HS-27A (cell line): ENCODE measurements around the gene SLC16A11.
A peak's percentile ranks its signal among the peaks of the same experiment; 100 is the strongest.
"Not testable (repeated sequence)": the region's sequence is repeated elsewhere in the genome, so short reads cannot be mapped to it uniquely, and the experiment has no call there.

Experiments used
- DNase-seq: peaks from one replicate; pipeline ENCODE4 v3.0.0-alpha.2; 2012; ENCODE audit warnings: low read depth, missing footprints

SLC16A11 gene

GRCh38 chr17:7005716-7006115 is 38.2 kb downstream of the SLC16A11 start:
- no peak for DNase-seq

- peak; percentile 38 for DNase-seq
These were observed 39.3 kb downstream of the SLC16A11 start for GRCh38 chr17:7004398-7005253.

GRCh38 chr17:7003745-7004144 is 40.1 kb downstream of the SLC16A11 start:
- DNase-seq = no peak

- DNase-seq = no peak
These were observed 41.4 kb downstream of the SLC16A11 start for GRCh38 chr17:7002288-7003047.

- no peak for DNase-seq
These were observed 42.5 kb downstream of the SLC16A11 start for GRCh38 chr17:7001318-7001961.

- no peak for DNase-seq
These were observed 44.9 kb downstream of the SLC16A11 start for GRCh38 chr17:6998855-6999508.

GRCh38 chr17:6997171-6997570 is 46.7 kb downstream of the SLC16A11 start:
- no peak for DNase-seq

GRCh38 chr17:6996256-6997011 is 47.5 kb downstream of the SLC16A11 start:
- no peak for DNase-seq

- no peak for DNase-seq
These were observed 48.2 kb downstream of the SLC16A11 start, which contains the start of gene ALOX12 for GRCh38 chr17:6995500-6996255. Gene ALOX12 (plus strand): TSS chr17:6996049. CDS start chr17:6996118, 69 bp downstream.

- no peak for DNase-seq
These were observed 49.1 kb downstream of the SLC16A11 start for GRCh38 chr17:6994666-6995256.

- no peak for DNase-seq
These were observed 49.7 kb downstream of the SLC16A11 start for GRCh38 chr17:6994118-6994598.

GRCh38 chr17:6993613-6994056 is 50.3 kb downstream of the SLC16A11 start:
- DNase-seq = not testable (repeated sequence)
